Gastrocnemius medialis (tissue), 4 donors: ENCODE data around the gene SPAG8. TPM values are rescaled to one million over a fixed set of nuclear protein-coding genes. Genes with fewer than 3 reads are reported as not detected.

ENCODE experiments used
- ATAC-seq, 2 donors: fragments of 150-250 bp; one replicate each; pipeline ENCODE4 v1.9.1; 2016
- DNase-seq, 2 donors: peaks; one replicate each; pipeline ENCODE4 v3.0.0-alpha.2; 2019
- H3K27ac ChIP-seq, 4 donors: fragments of 200-600 bp; sonication (generic); 1 replicate in 1 of 4; 2 replicates in 3 of 4; pipeline ENCODE4 v1.5.1; 2016 to 2018; ENCODE audit warnings: mild to moderate bottlenecking in 2 of 4, moderate library complexity in 1 of 4
- H3K27me3 ChIP-seq, 3 donors: fragments of 200-600 bp; sonication (generic) in 2 of 3; 1 replicate in 1 of 3; 2 replicates in 2 of 3; pipeline versions ENCODE4 v1.5.1 to v1.6.0; 2016 to 2019; ENCODE audit warnings: mild to moderate bottlenecking in 1 of 3, moderate library complexity in 1 of 3
- H3K36me3 ChIP-seq, 2 donors: fragments of 200-600 bp; sonication (generic) in 1 of 2; one replicate each; pipeline ENCODE4 v1.5.1; 2017 to 2018
- H3K4me1 ChIP-seq, 2 donors: fragments of 200-600 bp; sonication (generic) in 1 of 2; one replicate each; pipeline ENCODE4 v1.5.1; 2016 to 2017; ENCODE audit warnings: mild to moderate bottlenecking in 2 of 2
- H3K4me3 ChIP-seq, 4 donors: fragments of 200-600 bp; sonication (generic) in 3 of 4; 1 replicate in 1 of 4; 2 replicates in 3 of 4; pipeline ENCODE4 v1.5.1; 2016 to 2019; ENCODE audit warnings: mild to moderate bottlenecking in 2 of 4
- H3K9me3 ChIP-seq, 3 donors: fragments of 200-600 bp; sonication (generic) in 2 of 3; 1 replicate in 1 of 3; 2 replicates in 2 of 3; pipeline ENCODE4 v1.5.1; 2016 to 2019
- POLR2A ChIP-seq, 2 donors: fragments of 450-650 bp; IDR thresholded peaks; one replicate each; pipeline ENCODE4 v1.6.1; 2017; ENCODE audit warnings: antibody characterized with exemption in 2 of 2, mild to moderate bottlenecking in 2 of 2, moderate library complexity in 2 of 2
- in situ Hi-C, 4 donors: fragments of 200-750 bp; cut with MboI; loops; one replicate each; pipeline versions ENCODE4 v1.15.0 to v1.8.0; 2017; ENCODE audit warnings: low sequenced_read_pairs in 4 of 4
- intact Hi-C: fragments of 100-400 bp; cut with DNase I; formaldehyde crosslinking; loops from one replicate; pipeline ENCODE4 v1.15.1; 2023; ENCODE audit warnings: low total_unique reads
- total RNA-seq, 4 donors: library from RNA; depleted of rRNA; stranded (reverse); fragments of >200 nt; gene quantifications; one replicate each; pipeline versions ENCODE4 v1.1.0 to v1.2.3, GENCODE V29; 2016
- TF ChIP-seq, protein P1 (sequence below), 5 experiments: fragments of 450-650 bp in 3 of 5; fragments of 200-600 bp in 2 of 5; sonication (generic) in 2 of 5; IDR thresholded peaks in 4 of 5; conservative IDR thresholded peaks in 1 of 5; 1 replicate in 4 of 5; 2 replicates in 1 of 5; pipeline ENCODE4 v1.5.1; 2016 to 2019; ENCODE audit warnings: antibody characterized with exemption in 5 of 5, mild to moderate bottlenecking in 3 of 5, moderate library complexity in 3 of 5

Gene SPAG8
- under 1 TPM in 2 of 4 donors, not detected in 2; 0.53 to 0.61 TPM for total RNA-seq

- ATAC-seq (peak; percentile 50 to 60), DNase-seq (peak; percentile 89 to 95)
- H3K4me3 ChIP-seq = peak within 1 kb of the TSS; percentile 53 to 60 (median 59)
- H3K27ac ChIP-seq = peak within 1 kb of the TSS; percentile 95 to 98 (median 96)
- intact Hi-C loops (loop anchor here (1.0 to 10.0 kb wide), 5 partner anchors 21 to 817 kb away; partner anchors contain the start of genes ATOSB, CCDC107, NPR2 and RMRP), in situ Hi-C loops (no loop called here)
- H3K27me3 ChIP-seq = no peaks in the 10 kb centered on the region
- peaks cover 0 to 25% of the 10 kb centered on the region in 2 donors for H3K36me3 ChIP-seq
- TF ChIP-seq, protein P1, sequence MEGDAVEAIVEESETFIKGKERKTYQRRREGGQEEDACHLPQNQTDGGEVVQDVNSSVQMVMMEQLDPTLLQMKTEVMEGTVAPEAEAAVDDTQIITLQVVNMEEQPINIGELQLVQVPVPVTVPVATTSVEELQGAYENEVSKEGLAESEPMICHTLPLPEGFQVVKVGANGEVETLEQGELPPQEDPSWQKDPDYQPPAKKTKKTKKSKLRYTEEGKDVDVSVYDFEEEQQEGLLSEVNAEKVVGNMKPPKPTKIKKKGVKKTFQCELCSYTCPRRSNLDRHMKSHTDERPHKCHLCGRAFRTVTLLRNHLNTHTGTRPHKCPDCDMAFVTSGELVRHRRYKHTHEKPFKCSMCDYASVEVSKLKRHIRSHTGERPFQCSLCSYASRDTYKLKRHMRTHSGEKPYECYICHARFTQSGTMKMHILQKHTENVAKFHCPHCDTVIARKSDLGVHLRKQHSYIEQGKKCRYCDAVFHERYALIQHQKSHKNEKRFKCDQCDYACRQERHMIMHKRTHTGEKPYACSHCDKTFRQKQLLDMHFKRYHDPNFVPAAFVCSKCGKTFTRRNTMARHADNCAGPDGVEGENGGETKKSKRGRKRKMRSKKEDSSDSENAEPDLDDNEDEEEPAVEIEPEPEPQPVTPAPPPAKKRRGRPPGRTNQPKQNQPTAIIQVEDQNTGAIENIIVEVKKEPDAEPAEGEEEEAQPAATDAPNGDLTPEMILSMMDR (IDR thresholded peaks at IDR 0.05 in 4 of 5, conservative IDR thresholded peaks at IDR 0.05 in 1 of 5) = no peak
- TF ChIP-seq POLR2A (IDR thresholded peaks at IDR 0.05) = no peak
- no peaks in the 10 kb centered on the region for H3K9me3 ChIP-seq
- peaks cover 30 to 34% of the 10 kb centered on the region in 2 donors for H3K4me1 ChIP-seq
Observed at GRCh38 chr9:35812025-35812602, at the start of gene SPAG8. Gene SPAG8 (minus strand): TSS chr9:35812262. CDS start chr9:35812147, 115 bp downstream.

GRCh38 chr9:35861161-35861897 is 49.3 kb upstream of the SPAG8 start:
- Histone ChIP-seq H3K9me3 (no peaks in the 10 kb centered on the region), H3K4me3 (no peak overlapping the region), H3K36me3 (no peaks in the 10 kb centered on the region), H3K27me3 (peaks cover 6 to 19% (median 8%) of the 10 kb centered on the region in 3 donors), H3K27ac (no peak overlapping the region), H3K4me1 (no peaks in the 10 kb centered on the region)
- ATAC-seq = no peak
- DNase-seq = no peak
- intact Hi-C loops = no loop called here
- in situ Hi-C loops = no loop called here
- TF ChIP-seq POLR2A (IDR thresholded peaks at IDR 0.05) = no peak
- TF ChIP-seq, protein P1 (IDR thresholded peaks at IDR 0.05 in 4 of 5, conservative IDR thresholded peaks at IDR 0.05 in 1 of 5) = no peak

- DNase-seq (no peak), ATAC-seq (no peak)
- no peak overlapping the region for H3K4me3 ChIP-seq
- intact Hi-C loops = no loop called here
- peaks cover 6 to 12% (median 8%) of the 10 kb centered on the region in 3 donors for H3K27me3 ChIP-seq
- no peak for TF ChIP-seq POLR2A (IDR thresholded peaks at IDR 0.05)
- no peaks in the 10 kb centered on the region for H3K9me3 ChIP-seq
- in situ Hi-C loops = no loop called here
- H3K4me1 ChIP-seq = no peaks in the 10 kb centered on the region
- no peak overlapping the region for H3K27ac ChIP-seq
- no peaks in the 10 kb centered on the region for H3K36me3 ChIP-seq
Observed at GRCh38 chr9:35859990-35860339, 47.9 kb upstream of the SPAG8 start.

DNA sequence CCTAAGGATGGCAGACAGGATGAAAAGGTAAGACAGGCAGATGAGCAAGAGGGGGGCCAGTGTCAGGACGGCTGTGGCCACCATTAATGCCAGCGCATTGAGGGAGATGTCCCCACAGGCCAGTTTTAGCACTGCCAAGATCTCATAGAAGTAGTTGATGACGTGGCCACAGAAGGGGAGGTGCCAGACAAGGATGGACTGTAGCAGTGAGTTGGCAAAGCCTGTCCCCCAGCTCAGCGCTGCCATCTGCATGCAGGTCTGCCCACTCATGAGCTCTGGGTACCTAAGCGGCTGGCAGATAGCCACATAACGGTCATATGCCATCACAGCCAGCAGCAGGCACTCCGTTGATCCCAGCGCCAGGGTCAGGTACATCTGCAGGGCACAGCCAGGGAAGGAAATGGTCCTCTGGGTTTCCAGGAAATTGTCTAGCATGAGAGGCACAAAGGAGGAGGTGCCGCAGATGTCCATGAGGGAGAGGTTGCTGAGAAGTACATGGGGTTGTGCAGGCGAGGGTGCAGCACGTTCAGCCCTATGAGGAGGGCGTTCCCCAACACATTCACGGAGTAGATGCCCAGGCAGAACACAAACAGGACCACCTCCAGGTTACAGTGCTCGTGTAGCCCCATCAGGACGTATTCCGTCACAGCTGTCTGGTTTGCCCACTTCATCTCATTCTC is 47.4 kb upstream of the SPAG8 start:
- in situ Hi-C loops = no loop called here
- H3K27ac ChIP-seq = no peak overlapping the region
- TF ChIP-seq, protein P1 (IDR thresholded peaks at IDR 0.05 in 4 of 5, conservative IDR thresholded peaks at IDR 0.05 in 1 of 5) = no peak
- TF ChIP-seq POLR2A (IDR thresholded peaks at IDR 0.05) = no peak
- ATAC-seq = no peak
- peaks cover 6 to 12% (median 8%) of the 10 kb centered on the region in 3 donors for H3K27me3 ChIP-seq
- H3K36me3 ChIP-seq = no peaks in the 10 kb centered on the region
- H3K9me3 ChIP-seq = no peaks in the 10 kb centered on the region
- no peak overlapping the region for H3K4me3 ChIP-seq
- intact Hi-C loops = no loop called here
- no peaks in the 10 kb centered on the region for H3K4me1 ChIP-seq
- no peak for DNase-seq

- Histone ChIP-seq H3K4me3 (no peak overlapping the region), H3K9me3 (no peaks in the 10 kb centered on the region), H3K27ac (no peak overlapping the region), H3K4me1 (no peaks in the 10 kb centered on the region), H3K27me3 (peaks cover 0 to 8% (median 5%) of the 10 kb centered on the region in 3 donors), H3K36me3 (no peaks in the 10 kb centered on the region)
- in situ Hi-C loops = no loop called here
- DNase-seq = no peak
- intact Hi-C loops = no loop called here
- ATAC-seq = no peak
- TF ChIP-seq, protein P1 (IDR thresholded peaks at IDR 0.05 in 4 of 5, conservative IDR thresholded peaks at IDR 0.05 in 1 of 5) = no peak
- TF ChIP-seq POLR2A (IDR thresholded peaks at IDR 0.05) = no peak
Observed at GRCh38 chr9:35858458-35858857, 46.4 kb upstream of the SPAG8 start.
